Activated CD4-positive, alpha-beta T cell treated with anti-CD3 and anti-CD28 coated beads, Interleukin-2, amount 50 U/mL, for 16 hours (primary cell): ENCODE results near the gene S1PR2.

ENCODE experiments used
- DNase-seq: peaks from one replicate; pipeline ENCODE4 v3.0.0-alpha.2; 2020

Gene S1PR2, protein sequence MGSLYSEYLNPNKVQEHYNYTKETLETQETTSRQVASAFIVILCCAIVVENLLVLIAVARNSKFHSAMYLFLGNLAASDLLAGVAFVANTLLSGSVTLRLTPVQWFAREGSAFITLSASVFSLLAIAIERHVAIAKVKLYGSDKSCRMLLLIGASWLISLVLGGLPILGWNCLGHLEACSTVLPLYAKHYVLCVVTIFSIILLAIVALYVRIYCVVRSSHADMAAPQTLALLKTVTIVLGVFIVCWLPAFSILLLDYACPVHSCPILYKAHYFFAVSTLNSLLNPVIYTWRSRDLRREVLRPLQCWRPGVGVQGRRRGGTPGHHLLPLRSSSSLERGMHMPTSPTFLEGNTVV

DNA sequence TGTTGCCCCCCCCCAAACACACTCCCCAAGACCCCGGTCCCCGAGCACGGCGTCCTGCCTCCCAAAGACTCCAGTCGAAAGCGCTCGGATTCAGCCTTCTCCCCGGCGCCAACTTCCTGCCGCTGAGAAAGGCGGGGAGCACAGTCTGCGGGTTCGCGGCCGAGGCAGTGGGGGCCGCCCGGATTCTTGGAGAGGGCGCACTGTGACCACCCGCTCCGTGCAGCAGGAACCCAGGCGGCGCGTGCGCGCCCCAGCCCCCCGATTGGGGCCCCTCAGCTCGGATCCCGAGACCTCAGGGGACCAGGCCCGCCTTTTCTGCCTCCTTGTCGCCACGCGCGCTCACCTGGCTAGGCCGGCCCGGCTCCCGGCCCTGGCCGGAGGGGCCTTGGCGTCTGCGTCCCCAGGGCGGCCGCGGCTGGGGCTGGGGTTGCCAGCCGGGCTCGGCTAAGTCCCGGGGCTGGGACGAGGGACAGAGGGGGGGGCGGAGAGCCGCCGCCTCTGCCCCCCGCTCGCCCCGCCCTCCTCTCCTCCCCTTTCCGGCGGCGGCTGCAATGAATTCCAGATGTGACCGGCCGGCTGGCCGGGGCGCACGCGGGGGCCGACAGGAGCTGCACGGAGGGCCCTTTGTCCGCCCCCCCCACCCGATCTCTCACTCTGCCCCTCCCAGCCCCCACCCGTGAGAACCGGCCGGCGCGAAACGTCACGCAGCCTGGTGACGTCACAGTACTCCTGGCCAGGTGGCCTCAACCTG, at the start of gene S1PR2:
S1PR2 (minus strand) TSS at position 471 of the 751 bp plus-strand sequence. CDS start 6,426 bp downstream, outside the sequence.
- DNase-seq, result peak; percentile 63

DNA sequence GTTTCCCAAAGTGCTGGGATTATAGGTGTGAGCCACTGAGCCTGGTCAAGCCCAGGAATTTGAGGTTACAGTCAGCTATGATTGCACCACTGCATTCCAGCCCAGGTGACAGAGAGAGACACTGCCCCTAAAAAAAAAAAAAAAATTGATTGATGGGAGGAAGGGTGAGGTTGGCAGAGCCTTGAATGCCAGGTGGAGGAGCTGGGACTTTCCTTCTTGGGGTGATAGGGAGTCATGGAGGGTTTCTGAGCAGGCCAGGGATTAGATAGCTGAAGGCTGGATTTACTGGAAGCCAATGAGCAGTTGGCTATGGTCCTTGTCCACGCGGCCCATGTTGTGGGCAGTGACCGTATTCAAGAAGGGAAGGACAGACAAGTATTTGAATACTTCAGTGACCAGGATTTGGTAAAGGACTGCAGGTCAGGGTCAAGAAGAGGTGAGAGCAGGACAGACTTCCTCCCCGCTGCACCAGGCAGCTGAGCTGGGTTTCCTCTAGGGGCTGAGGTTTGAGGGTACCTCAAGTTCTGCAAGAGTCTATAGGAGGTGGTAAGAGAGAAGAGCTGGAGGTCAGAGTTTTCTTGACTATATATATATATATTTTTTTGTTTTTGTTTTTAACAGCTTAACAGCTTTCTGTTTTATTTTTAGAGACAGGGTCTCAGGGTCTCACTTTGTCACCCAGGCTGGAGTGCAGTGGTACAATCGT, 48.8 kb upstream of the S1PR2 start:
- DNase-seq, result no peak

DNA sequence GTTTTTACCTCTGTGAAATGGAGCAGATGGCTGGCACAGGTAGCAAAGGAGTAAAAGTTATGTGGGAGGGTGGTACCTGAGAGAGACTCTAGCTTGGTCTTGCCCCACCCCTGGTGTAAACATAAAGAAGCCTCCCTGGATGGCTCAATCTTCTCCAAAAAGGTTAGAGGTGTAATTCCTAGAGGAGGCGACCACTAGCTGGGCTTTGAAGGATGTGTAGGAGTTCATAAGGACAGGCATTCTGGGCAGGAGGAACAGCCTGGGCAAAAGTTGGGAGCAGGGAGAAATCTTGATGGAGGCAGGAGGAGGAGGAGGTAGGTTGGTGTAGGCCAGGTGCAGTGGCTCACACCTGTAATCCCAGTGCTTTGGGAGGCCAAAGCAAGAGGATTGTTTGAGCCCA, 47.8 kb upstream of the S1PR2 start:
- DNase-seq, result no peak

DNA sequence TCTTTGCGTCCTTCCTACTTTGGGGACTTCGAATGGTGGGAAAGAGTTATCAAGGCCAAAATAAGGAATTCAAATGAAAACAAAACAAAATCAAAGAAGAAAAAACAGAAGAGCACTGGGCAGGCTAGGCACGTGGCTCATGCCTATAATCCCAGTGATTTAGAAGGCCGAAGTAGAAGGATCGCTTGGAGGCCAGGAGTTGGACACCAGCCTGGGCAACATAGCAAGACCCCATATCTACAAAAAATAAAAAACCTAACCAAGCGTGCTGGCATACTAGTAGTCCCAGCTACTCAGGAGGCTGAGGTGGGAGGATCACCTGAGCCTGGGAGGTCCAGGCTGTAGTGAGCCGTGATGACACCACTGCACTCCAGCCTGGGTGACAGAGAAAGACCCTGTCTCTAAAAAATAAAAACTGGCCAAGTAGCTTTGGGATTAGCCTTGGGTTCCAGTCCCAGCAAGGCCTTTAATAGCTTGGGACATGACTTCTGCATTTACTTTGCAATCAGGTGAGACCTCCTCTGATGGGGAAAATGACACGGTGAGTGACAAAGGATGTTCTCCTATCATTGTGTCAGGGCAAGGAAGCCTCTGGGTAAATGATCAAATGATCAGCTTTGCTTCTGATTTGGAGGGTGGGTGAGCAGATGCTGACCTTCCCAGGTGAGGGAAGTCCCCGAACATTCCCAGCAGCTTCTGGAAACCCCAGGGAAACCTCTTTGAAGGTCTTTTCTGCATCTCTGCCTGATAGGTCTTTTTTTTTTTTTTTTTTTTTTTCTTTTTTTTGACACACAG, 46.9 kb upstream of the S1PR2 start:
- no peak for DNase-seq

DNA sequence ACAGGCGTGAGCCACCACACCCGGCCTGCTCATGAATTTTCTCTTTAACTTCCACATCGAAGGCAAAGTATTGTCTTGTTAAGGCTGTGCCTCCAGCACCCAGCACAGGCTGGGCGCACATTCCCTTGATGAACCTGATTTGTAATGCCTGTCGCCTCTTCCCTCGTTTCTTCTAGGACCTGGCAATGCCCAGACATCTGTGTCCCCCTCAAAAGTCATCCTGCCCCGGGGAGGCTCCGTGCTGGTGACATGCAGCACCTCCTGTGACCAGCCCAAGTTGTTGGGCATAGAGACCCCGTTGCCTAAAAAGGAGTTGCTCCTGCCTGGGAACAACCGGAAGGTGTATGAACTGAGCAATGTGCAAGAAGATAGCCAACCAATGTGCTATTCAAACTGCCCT, 43.5 kb upstream of the S1PR2 start:
- DNase-seq, result no peak

DNA sequence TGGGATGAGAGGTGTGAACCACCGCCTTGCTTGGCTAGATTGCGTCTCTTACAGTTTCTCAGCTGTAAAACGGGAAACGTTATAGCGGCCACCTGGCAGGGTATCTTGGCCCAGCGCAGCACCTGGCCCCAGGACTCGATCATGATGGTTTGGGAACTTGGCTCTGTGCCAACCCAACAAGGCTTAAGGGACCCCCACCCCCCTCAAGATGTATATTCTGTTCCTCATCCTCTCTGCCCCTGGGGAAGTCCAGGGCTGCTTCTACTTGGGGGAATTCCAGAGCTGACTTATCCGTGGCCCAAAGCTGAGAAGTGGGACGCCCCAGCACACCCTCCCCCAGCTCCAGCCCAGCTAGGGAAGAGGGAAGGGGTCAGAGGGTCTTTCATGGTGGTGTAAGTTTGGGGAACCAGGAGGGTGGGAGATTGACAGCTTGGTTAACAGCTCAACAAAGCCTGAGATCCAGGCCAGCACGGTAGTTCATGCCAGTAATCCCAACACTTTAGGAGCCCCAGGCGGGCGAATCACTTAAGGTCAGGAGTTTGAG, 40.5 kb upstream of the S1PR2 start:
- peak; percentile 46 for DNase-seq

DNA sequence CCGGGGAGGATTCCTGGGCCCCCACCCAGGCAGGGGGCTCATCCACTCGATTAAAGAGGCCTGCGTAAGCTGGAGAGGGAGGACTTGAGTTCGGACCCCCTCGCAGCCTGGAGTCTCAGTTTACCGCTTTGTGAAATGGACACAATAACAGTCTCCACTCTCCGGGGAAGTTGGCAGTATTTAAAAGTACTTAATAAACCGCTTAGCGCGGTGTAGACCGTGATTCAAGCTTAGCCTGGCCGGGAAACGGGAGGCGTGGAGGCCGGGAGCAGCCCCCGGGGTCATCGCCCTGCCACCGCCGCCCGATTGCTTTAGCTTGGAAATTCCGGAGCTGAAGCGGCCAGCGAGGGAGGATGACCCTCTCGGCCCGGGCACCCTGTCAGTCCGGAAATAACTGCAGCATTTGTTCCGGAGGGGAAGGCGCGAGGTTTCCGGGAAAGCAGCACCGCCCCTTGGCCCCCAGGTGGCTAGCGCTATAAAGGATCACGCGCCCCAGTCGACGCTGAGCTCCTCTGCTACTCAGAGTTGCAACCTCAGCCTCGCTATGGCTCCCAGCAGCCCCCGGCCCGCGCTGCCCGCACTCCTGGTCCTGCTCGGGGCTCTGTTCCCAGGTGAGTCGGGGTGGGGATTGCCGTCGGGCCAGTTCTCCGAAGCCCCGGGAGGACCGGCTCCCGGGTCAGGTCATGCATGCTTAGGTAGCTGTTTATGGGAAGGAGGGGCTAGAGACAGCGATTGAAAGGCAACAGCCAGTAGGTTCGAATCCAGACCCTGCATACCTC, 39.7 kb upstream of the S1PR2 start, which contains the start of gene ICAM1:
ICAM1 (plus strand) TSS at position 505 of the 779 bp plus-strand sequence; CDS start at position 545, 40 bp downstream.
- peak; percentile 90 for DNase-seq

DNA sequence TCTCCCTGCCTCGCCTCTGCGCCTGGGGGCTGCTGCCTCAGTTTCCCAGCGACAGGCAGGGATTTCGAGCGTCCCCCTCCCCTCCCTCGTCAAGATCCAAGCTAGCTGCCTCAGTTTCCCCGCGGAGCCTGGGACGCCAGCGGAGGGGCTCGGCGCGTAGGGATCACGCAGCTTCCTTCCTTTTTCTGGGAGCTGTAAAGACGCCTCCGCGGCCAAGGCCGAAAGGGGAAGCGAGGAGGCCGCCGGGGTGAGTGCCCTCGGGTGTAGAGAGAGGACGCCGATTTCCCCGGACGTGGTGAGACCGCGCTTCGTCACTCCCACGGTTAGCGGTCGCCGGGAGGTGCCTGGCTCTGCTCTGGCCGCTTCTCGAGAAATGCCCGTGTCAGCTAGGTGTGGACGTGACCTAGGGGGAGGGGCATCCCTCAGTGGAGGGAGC, 39.1 kb upstream of the S1PR2 start:
- DNase-seq, result peak; percentile 84

DNA sequence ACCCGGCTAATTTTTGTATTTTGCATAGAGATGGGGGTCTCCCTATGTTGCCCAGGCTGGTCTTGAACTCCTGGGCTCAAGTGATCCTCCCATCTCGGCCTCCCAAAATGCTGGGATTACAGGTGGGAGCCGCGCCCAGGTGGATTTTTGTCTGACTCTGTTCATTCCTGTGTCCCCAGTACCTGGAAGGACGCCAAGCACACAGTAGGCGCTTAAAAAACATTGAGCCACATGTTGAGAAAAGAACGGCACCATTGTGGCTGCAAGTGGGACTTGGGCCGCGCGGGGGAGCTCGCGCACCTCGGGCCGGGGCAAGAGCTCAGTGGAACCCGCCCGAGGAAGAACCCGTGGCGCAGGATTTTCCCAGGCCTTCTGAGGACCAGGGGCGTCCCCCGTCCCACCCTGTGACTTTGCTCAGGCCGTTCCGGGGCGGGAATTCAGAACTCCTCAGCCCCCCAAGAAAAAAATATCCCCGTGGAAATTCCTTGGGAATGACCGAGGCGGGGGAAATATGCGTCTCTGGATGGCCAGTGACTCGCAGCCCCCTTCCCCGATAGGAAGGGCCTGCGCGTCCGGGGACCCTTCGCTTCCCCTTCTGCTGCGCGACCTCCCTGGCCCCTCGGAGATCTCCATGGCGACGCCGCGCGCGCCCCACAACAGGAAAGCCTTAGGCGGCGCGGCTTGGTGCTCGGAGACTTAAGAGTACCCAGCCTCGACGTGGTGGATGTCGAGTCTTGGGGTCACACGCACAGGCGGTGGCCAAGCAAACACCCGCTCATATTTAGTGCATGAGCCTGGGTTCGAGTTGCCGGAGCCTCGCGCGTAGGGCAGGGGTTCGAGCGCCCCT, 38.4 kb upstream of the S1PR2 start:
- DNase-seq, result peak; percentile 91

DNA sequence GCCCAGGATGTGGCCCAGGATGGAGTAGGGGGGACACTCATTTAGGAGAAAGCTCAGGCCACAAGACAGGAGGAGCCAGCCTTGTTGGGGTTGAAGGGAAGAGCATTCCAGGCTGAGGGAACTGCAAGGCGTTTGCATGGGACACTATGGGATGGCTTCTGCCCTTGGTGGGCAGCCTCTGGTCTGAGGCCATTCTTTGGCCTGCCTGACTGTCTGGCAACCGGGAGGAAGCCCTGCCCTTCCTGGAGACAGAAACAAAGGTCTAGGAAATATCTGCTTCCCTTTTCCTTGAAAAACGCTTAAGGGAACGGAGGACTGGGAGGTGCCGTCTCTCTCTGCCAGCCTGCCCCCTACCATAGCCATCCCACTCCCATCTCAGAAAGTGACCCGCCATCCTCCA, 36.9 kb upstream of the S1PR2 start:
- DNase-seq, result no peak

DNA sequence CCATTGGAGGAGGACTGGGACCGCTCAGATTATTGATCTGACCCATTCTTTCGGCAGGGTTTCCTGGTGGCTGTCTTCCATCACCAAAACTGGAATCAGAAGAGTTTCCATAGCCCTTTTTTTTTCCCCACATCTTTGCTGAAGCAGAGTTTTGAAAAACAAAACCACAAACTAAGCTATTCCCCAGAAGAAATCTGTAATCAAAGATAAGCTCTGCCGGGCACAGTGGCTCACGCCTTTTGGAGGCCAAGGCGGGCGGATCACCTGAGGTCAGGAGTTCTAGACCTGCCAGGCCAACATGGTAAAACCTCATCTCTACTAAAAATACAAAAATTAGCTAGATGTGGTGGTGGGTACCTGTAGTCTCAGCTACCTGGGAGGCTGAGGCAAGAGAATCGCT, 35.6 kb upstream of the S1PR2 start:
- DNase-seq, result no peak

DNA sequence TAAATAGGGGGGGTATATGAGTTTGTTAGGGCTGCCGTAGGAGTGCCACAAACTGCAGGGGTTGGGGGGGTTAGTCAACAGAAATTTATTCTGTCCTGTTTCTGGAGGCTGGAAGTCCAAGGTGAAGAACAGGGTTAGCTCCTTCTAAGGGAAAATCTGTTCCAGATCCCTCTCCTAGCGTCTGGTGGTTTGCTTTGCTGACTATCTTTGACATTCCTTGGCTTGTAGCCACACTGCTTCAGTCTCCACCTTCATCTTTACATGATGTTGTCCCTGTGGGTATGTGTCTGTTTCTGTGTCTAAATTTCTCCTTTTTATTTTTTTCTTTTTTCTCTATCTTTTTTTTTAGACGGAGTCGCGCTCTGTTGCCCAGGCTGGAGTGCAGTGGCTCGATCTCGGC, 31.6 kb upstream of the S1PR2 start:
- DNase-seq, result no peak

DNA sequence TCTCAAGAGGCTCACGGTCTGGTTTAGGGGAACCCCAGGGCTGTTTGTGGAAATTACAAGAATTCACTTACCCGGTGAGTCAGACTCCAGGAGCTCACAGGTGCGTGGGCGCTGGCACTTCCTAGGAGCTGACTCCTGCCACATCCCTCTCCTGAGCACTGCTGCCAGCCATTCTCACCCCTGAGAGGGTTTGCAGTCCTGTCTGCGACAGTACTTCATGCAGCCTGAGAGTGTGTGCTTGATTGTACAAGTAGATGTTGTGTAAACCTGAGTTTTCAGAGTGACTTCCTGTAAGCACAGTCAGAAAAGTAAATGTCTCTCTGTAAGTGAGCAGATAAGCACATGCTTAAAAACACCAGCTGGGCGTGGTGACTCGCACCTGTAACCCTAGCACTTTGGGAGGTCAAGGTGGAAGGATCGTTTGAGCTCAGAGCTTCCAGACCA, 29.0 kb upstream of the S1PR2 start:
- DNase-seq, result peak; percentile 71

DNA sequence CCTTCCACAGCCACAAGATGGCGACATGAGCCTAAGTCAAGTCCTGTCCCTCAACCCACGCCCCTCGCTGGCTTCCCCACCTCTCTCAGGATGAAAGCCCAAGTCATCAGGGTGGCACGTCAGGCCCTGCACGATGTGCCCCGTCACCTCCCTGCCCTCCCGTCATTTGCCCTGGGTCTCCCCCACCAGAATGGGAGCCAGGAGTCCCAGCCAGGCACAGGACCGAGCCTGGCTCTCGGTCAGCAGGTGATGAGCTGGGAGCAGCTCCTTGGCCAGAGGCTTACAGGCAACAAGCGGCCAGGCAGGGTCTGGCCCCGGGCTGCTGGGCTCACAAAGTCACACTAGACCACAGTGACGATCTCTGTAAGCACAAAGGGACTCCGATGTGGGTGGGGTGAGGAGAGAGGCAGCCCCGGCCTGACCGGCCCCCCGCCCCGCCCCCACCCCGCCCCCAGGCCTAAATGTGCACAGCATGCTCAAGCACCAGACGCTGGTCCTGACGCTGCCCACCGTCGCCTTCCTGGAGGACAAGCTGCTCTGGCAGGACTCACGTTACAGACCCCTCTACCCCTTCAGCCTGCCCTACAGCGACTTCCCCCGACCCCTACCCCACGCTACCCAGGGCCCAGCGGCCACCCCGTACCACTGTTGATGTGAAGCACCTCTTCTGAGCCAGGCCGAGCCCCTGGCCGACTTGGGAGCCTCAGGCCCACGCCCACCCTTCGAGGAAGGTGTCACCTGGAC, 28.2 kb upstream of the S1PR2 start:
- peak; percentile 94 for DNase-seq

DNA sequence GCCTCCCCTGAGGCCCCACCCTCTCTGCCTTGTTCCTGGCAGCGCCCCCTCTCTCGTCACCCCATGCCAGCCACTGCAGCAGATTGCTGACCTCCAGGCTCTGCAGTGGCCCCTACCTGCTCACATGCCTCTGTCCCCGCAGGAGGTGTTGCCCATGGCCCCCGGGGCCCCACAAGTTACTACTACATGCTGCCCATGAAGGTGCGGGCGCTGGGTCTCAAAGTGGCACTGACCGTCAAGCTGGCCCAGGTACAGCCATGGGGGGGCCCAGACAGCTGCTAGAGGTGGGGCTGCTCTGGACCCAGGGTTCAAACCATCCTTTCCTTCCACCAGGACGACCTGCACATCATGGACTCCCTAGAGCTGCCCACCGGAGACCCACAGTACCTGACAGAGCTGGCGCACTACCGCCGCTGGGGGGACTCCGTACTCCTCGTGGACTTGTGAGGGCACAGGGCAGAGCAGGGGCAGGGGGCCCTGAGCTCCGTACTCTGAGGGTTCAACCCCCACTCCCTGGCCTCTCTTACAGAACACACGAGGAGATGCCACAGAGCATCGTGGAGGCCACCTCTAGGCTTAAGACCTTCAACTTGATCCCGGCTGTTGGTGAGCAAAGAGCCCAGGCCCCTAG, 27.1 kb upstream of the S1PR2 start:
- no peak for DNase-seq

DNA sequence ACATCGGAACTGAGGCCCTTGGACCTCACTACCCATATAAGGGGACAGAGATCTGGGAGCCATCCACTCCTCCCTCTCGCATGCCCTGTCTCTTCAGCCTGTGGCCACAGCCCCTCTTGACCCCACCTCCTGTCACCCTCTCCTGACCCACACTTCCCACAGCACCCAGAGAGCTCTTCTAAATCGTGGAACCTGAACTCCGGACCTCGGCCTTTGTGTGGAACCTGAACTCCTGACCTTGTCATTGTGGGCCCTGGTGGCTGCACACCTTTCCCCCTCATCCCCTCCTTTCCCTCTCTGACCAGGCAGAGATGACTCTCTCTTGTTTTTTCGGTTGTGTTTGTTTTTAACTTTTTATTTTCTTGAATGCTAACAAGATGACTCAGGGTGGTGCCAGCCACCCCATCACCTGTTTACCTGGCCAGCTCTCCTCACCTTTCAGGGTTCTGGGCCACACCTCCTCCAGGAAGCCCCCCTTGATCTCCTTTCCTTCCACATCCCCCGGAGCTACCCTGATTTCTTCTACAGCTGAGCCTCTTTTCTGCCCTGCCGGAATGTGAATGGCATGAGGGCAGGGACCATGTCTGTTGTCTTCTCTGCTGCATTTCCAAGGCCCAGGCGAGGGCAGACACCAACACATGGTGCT, 26.0 kb upstream of the S1PR2 start:
- DNase-seq, result no peak

DNA sequence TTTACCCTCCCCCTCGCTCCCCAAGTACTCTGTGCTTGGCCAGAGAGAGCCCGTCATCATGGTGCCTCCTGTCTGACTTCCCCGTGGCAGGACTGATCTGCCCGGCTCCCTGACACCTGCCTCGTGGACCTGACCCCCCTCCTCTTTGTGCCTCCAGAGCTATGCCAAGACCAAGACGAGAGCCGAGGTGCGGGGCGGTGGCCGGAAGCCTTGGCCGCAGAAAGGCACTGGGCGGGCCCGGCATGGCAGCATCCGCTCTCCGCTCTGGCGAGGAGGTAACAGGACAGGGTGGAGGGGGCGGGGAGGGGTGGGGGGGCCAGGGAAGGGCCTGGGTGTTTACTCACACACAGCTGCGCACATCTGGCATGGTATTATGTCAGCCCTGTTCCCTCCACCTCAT, 25.4 kb upstream of the S1PR2 start:
- DNase-seq, result no peak

DNA sequence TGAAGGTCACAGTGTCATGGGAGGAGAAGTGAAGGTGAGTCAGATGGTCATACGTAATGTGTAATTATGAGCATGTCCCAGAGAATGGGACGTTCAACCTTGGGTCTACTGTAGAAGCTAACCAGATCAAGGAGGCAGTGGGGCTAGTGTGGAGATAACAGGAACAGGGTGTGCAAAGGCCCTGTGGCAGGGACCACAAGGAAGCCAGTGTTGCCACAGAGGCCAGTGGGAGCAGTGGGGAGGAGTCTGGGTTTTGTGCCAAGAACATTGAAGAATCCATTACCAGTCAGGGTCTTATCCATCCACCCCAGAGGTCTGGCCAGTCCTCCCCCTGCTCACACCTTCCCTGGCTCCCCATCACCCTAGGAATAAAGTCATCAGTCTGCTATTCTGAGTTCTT, 24.2 kb upstream of the S1PR2 start:
- DNase-seq, result no peak

DNA sequence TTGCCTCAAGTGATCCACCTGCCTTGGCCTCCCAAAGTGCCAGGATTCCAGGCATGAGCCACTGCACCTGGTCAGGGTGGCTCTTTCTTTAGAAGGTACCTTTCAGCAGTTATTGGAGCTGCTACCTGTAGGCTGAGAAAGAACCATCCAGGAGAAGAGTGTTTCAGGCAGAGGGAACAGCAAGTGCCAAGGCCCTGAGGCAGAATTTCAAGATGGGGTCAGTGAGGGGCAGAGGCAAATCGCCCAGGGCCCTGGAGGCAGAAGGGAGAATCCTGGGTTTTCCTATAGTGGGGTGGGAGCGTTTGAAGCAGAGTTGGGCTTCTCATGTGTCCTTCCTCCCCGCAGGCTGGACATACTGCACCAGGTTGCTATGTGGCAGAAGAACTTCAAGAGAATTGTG, 23.1 kb upstream of the S1PR2 start:
- DNase-seq, result no peak
